T-helper 17 cell (primary cell): ENCODE results near the gene TOMM22. TPM values are rescaled to one million over a fixed set of nuclear protein-coding genes. Genes with fewer than 3 reads are reported as not detected.
"Not testable (repeated sequence)": the region's sequence is repeated elsewhere in the genome, so short reads cannot be mapped to it uniquely, and the experiment has no call there.

ENCODE experiments used
- ATAC-seq: fragments of 150-1000 bp; cut with Tn5 transposase; 2 replicates; pipeline ENCODE4 v1.10.0; 2021; ENCODE audit warnings: mild to moderate bottlenecking, moderate library complexity
- DNase-seq, 3 donors: peaks; one replicate each; pipeline versions ENCODE4 v3.0.0 to v3.0.0-alpha.2; 2020 to 2021
- H3K9me3 ChIP-seq: one replicate; pipeline ENCODE4 v1.7.0; 2013; ENCODE audit warnings: low read length, mild to moderate bottlenecking; ENCODE audit not compliant: control insufficient read depth, poor library complexity, severe bottlenecking
- H3K27ac Mint-ChIP-seq: one replicate; pipeline ENCODE4 v1.8.0; 2022; ENCODE audit warnings: mild to moderate bottlenecking, moderate library complexity, mixed read lengths
- H3K27me3 Mint-ChIP-seq: one replicate; pipeline ENCODE4 v1.8.0; 2022; ENCODE audit warnings: mixed read lengths
- H3K36me3 Mint-ChIP-seq: one replicate; pipeline ENCODE4 v1.8.0; 2022; ENCODE audit warnings: low read depth, mixed read lengths
- H3K4me1 Mint-ChIP-seq: one replicate; pipeline ENCODE4 v1.8.0; 2022; ENCODE audit warnings: mild to moderate bottlenecking, mixed read lengths
- H3K4me3 Mint-ChIP-seq: one replicate; pipeline ENCODE4 v1.8.0; 2022; ENCODE audit warnings: mild to moderate bottlenecking, moderate library complexity, mixed read lengths
- total RNA-seq, 4 donors: library from RNA in 2 of 4; stranded (reverse) in 2 of 4; gene quantifications; one replicate each; pipeline ENCODE4 v1.2.3 and lab custom pipeline; 2022 to 2026

Gene TOMM22
- total RNA-seq = 10 to 100 TPM; 56.3 to 63.5 TPM
- total RNA-seq (lab: John Stamatoyannopoulos, UW) = 44.7 to 69.2 reads per million in 2 donors

DNA sequence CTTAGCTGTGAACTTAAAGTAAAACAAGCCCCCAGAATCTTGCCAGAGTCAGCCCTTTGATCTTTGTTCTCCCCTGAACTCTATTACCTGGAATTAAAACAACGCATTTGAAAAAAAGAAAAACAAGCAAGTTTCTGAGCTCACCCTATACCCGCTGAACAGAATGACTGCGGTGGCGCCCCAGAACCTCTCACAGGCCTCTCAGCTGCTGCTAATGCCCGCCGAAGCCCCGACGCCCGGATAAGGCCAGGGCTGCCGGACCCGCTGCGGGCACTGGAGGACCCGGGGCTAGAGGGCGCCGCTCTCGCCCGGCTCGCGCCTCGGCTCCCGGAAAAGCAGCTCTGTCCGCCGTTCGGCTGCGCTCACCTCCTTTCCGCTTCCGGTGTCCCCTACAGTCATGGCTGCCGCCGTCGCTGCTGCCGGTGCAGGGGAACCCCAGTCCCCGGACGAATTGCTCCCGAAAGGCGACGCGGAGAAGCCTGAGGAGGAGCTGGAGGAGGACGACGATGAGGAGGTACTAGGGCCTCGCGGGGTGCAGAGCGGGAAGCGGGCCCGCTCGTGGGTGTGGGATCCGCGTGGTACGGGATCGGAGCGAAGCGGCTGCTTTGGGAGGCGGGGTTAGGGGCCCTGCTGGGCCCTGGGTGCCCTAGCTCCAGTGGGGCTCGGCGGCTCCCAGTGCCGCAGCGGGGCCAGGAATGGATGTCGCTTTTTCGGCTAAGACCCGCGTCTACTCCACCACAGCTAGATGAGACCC lies at the start of gene TOMM22:
TSS of gene TOMM22 (plus strand) at position 376 of the 754 bp plus-strand sequence. CDS start at position 398, 22 bp downstream.
- H3K27me3 Mint-ChIP-seq = no peaks in the 10 kb centered on the region
- H3K36me3 Mint-ChIP-seq = peaks cover 2% of the 10 kb centered on the region
- peaks cover 15% of the 10 kb centered on the region for H3K4me1 Mint-ChIP-seq
- ATAC-seq (peak; percentile 96), DNase-seq (peak; percentile 73 to 76 (median 75))
- H3K9me3 ChIP-seq = no peaks in the 10 kb centered on the region
- peak within 1 kb of the TSS; percentile 95 for H3K4me3 Mint-ChIP-seq
- H3K27ac Mint-ChIP-seq = peak within 1 kb of the TSS; percentile 97

- H3K27me3 Mint-ChIP-seq = peaks cover 19% of the 10 kb centered on the region
- no peak overlapping the region for H3K4me3 Mint-ChIP-seq
- peaks cover 2% of the 10 kb centered on the region for H3K36me3 Mint-ChIP-seq
- no peak for ATAC-seq
- peaks cover 12% of the 10 kb centered on the region for H3K4me1 Mint-ChIP-seq
- no peak overlapping the region for H3K27ac Mint-ChIP-seq
- no peak for DNase-seq
- H3K9me3 ChIP-seq = no peaks in the 10 kb centered on the region
These were observed 49.2 kb upstream of the TOMM22 start for GRCh38 chr22:38632528-38632927.

DNA sequence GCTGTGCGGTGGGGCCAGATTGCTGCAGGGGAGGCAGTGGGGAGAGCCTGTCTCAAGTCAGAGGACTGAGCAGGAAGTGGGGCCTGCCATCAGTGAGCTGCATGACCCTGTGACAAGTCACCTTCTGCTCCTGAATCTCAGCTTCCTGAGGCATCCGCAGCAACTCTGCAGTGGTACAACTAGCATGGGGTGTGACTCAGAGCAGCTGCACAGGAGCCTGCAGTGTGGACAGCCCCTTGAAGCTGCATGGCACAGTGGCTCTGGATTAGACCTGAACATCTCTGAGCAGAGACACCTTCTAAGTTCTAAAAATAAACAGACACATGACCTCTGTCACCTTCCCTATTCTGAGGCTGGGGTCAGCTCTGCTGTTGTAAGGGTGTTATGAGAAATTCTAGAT lies 43.5 kb upstream of the TOMM22 start:
- H3K27ac Mint-ChIP-seq = no peak overlapping the region
- DNase-seq (no peak), ATAC-seq (no peak)
- peaks cover 2% of the 10 kb centered on the region for H3K4me1 Mint-ChIP-seq
- no peaks in the 10 kb centered on the region for H3K36me3 Mint-ChIP-seq
- no peak overlapping the region for H3K4me3 Mint-ChIP-seq
- no peaks in the 10 kb centered on the region for H3K9me3 ChIP-seq
- peaks cover 21% of the 10 kb centered on the region for H3K27me3 Mint-ChIP-seq

- DNase-seq = no peak
- Mint-ChIP-seq H3K4me3 (no peak overlapping the region), H3K27ac (no peak overlapping the region), H3K36me3 (no peaks in the 10 kb centered on the region), H3K4me1 (peaks cover 2% of the 10 kb centered on the region), H3K27me3 (peaks cover 24% of the 10 kb centered on the region)
- no peaks in the 10 kb centered on the region for H3K9me3 ChIP-seq
- no peak for ATAC-seq
These were observed 43.0 kb upstream of the TOMM22 start for GRCh38 chr22:38638728-38639127.

- H3K27ac Mint-ChIP-seq = no peak overlapping the region
- DNase-seq (no peak), ATAC-seq (no peak)
- H3K36me3 Mint-ChIP-seq = no peaks in the 10 kb centered on the region
- H3K4me1 Mint-ChIP-seq = no peaks in the 10 kb centered on the region
- no peaks in the 10 kb centered on the region for H3K9me3 ChIP-seq
- H3K27me3 Mint-ChIP-seq = peaks cover 24% of the 10 kb centered on the region
- H3K4me3 Mint-ChIP-seq = no peak overlapping the region
These were observed 40.2 kb upstream of the TOMM22 start for GRCh38 chr22:38641476-38642040.

- not testable (repeated sequence) for H3K36me3 Mint-ChIP-seq
These were observed 37.5 kb upstream of the TOMM22 start for GRCh38 chr22:38644245-38644644.

DNA sequence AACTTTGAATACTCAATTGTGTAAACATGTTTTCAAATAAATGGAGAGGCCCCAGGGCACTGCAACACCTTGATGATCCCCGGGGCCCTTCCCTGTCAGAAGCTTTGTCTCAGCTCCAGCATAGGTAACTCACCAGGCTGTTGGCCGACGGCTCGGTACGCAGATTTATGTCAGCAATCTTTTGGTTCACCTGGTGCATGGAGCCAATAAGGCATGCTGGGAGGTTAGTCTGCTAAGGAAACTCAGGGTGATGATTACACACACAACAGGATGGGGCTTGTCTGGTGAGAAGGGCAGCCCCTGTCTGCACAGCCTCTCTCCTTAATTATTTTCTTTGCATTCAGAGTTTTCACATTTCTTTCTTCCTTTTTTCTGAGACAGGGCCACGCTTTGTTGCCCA lies 36.3 kb upstream of the TOMM22 start:
- no peak overlapping the region for H3K4me3 Mint-ChIP-seq
- DNase-seq (no peak), ATAC-seq (no peak)
- no peaks in the 10 kb centered on the region for H3K36me3 Mint-ChIP-seq
- H3K27me3 Mint-ChIP-seq = peaks cover 27% of the 10 kb centered on the region
- peaks cover 3% of the 10 kb centered on the region for H3K4me1 Mint-ChIP-seq
- no peaks in the 10 kb centered on the region for H3K9me3 ChIP-seq
- H3K27ac Mint-ChIP-seq = no peak overlapping the region

More at GRCh38 chr22:38644245-38644644, 37.5 kb upstream of the TOMM22 start:
- peak; percentile 51 for ATAC-seq
- H3K9me3 ChIP-seq, DNase-seq, H3K27ac Mint-ChIP-seq, H3K4me3 Mint-ChIP-seq, H3K4me1 Mint-ChIP-seq: not testable (repeated sequence)
- peaks cover 31% of the 10 kb centered on the region for H3K27me3 Mint-ChIP-seq

DNA sequence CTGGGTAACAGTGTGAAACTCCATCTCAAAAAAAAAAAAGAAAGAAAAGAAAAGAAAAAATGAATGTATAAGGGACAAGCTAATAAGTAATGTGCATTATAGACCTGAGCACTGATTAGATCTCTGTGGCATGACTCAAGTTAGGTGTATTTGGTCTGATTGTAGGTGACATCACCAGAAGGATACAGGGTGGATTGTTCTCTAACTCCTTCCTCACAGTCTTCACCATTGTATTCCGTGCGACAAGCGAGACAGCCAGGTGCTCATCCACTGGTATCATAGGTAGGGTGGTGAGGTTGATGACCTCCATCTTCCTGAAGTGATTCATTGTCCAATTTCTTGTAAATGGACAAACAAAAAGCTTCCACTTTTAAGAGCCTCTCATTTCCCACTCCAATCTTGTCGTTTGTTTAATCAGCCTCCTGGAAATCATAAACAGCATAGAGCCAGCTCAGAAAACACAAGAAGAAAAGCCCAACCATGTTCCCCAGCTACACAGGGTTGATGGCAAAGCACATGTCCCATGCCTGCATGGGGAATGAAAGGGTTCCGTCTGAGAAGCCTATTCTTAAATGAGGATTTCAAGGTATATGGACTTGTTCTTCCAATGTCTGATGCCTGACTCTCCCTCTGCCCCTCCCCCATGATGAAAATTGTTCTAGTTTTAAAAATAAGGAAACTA lies 31.8 kb upstream of the TOMM22 start:
- no peak for ATAC-seq
- DNase-seq = no peak
- H3K27ac Mint-ChIP-seq = no peak overlapping the region
- H3K27me3 Mint-ChIP-seq = peaks cover 7% of the 10 kb centered on the region
- peaks cover 7% of the 10 kb centered on the region for H3K4me1 Mint-ChIP-seq
- no peak overlapping the region for H3K4me3 Mint-ChIP-seq
- no peaks in the 10 kb centered on the region for H3K9me3 ChIP-seq
- H3K36me3 Mint-ChIP-seq = no peaks in the 10 kb centered on the region

DNA sequence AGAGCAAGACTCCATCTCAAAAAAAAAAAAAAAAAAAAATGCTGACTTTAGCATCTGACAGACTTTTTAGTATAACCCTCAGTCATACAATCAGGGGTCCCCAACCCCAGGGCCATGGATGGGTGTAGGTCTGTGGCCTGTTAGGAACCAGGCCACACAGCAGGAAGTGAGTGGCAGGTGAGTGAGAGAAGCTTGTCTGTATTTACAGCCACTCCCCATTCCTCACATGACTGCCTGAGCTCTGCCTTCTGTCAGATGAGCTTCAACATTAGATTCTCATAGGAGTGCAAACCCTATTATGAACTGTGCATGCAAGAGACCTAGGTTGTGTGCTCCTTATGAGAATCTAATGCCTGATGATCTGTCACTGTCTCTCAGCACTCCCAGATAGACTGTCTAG lies 28.9 kb upstream of the TOMM22 start:
- DNase-seq (no peak), ATAC-seq (no peak)
- no peaks in the 10 kb centered on the region for H3K9me3 ChIP-seq
- Mint-ChIP-seq H3K27me3 (peaks cover 2% of the 10 kb centered on the region), H3K4me3 (no peak overlapping the region), H3K36me3 (no peaks in the 10 kb centered on the region), H3K4me1 (peaks cover 19% of the 10 kb centered on the region), H3K27ac (peak overlapping the region; percentile 83)

DNA sequence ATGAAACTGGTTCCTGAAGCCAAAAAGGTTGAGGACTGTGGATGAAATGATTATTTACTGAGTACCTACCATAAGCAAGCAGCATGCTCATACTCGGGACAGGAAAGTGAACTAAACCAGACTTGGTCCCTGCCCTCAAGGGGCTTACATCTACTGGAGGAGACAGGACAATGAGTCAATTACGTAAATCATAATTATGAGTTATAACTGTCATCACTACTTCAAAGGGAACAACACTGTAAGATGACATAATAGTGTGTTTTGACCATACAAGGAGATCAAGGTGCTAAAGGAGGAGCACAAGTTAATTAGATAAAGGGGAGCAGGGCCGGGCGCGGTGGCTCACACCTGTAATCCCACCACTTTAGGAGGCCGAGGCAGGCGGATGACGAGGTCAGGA lies 28.0 kb upstream of the TOMM22 start:
- Mint-ChIP-seq H3K36me3 (no peaks in the 10 kb centered on the region), H3K27me3 (no peaks in the 10 kb centered on the region), H3K4me3 (peak overlapping the region; percentile 36), H3K27ac (peak overlapping the region; percentile 83), H3K4me1 (peaks cover 21% of the 10 kb centered on the region)
- H3K9me3 ChIP-seq = no peaks in the 10 kb centered on the region
- DNase-seq = no peak
- ATAC-seq = no peak

- H3K27me3 Mint-ChIP-seq = no peaks in the 10 kb centered on the region
- no peak for DNase-seq
- H3K9me3 ChIP-seq = no peaks in the 10 kb centered on the region
- ATAC-seq = no peak
- H3K4me1 Mint-ChIP-seq = peaks cover 21% of the 10 kb centered on the region
- H3K27ac Mint-ChIP-seq = peak overlapping the region; percentile 96
- H3K4me3 Mint-ChIP-seq = peak overlapping the region; percentile 94
- H3K36me3 Mint-ChIP-seq = no peaks in the 10 kb centered on the region
These were observed 26.1 kb upstream of the TOMM22 start for GRCh38 chr22:38655519-38656255.

DNA sequence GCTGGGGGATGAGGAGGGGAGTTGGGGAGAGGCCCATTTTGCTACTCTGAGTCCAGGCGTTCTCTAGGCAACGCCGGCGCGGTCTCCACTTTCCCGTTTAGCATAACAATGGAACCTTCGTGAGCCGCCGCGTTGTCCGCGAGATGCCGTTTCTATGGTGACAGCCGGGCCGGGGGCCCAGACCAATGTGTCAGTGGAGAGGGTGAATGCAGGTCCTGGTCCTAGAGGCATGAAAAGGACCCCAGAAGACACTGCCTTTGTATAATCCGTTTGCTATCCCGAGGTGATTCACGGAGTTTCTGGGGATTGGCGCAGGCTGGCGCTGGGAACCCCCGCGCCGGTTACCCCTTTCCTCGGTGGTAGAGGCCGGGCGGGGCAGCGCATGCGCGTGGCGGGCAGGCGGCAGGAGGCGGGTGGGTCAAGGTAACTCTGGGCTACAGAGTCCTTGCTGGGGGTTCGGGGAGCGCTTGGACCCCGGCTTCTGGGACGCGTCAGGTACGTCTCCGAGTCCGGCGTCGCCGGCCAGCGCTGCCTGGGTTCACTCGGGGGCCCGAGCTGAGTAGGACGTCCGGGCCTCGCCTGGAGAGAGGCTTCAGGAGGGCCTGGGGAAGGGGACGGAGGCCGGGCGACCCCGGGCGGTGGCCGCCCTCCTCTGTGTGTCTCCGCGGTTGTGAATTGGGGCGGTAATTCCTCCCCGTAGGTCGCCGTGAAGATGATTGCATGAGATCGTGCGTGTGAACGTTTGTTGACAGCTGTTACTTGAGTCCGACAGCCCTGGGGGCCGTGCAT lies 25.3 kb upstream of the TOMM22 start, which contains the start of the genes CBY1 and FAM227A:
TSS of gene CBY1 (plus strand) at position 383 of the 789 bp plus-strand sequence. CDS start 11,417 bp downstream, outside the sequence.
TSS of gene FAM227A (minus strand) at position 137 of the 789 bp plus-strand sequence. CDS start 6,224 bp downstream, outside the sequence.
- peak within 1 kb of the TSS; percentile 94 for H3K4me3 Mint-ChIP-seq
- peak within 1 kb of the TSS; percentile 96 for H3K27ac Mint-ChIP-seq
- no peaks in the 10 kb centered on the region for H3K27me3 Mint-ChIP-seq
- H3K9me3 ChIP-seq = no peaks in the 10 kb centered on the region
- no peaks in the 10 kb centered on the region for H3K36me3 Mint-ChIP-seq
- peak; percentile 87 for ATAC-seq
- peak; percentile 81 to 86 (median 82) for DNase-seq
- peaks cover 17% of the 10 kb centered on the region for H3K4me1 Mint-ChIP-seq
